H1 (cell line): Measurements from ENCODE around the gene INPPL1. TPM values are rescaled to one million over a fixed set of nuclear protein-coding genes. Genes with fewer than 3 reads are reported as not detected.

ENCODE experiments used
- CTCF ChIA-PET: fragments of 300-600 bp; sonication (Branson Sonifier 250); formaldehyde crosslinking; loops from one replicate; lab custom pipeline; 2021; ENCODE audit not compliant: partially characterized antibody; lab: Charles Lee
- POLR2A ChIA-PET: fragments of 300-600 bp; sonication (Branson Sonifier 250); formaldehyde crosslinking; loops from one replicate; lab custom pipeline; 2021; ENCODE audit warnings: inconsistent platforms; ENCODE audit not compliant: partially characterized antibody; lab: Charles Lee
- DNase-seq, 2 experiments: peaks; one replicate each; pipeline versions ENCODE4 v3.0.0 to v3.0.0-alpha.2; 2010 to 2022; ENCODE audit warnings: low spot score in 2 of 2, low read depth in 1 of 2, mixed read lengths in 1 of 2
- FAIRE-seq: peaks from 2 replicates; lab custom pipeline; 2011; peaks lifted over from hg19 to GRCh38; lab: Jason Lieb, UNC
- H2AFZ ChIP-seq: 2 replicates; pipeline ENCODE4 v1.8.1; 2012; ENCODE audit warnings: low read length, inconsistent platforms
- H2AK5ac ChIP-seq: 2 replicates; pipeline ENCODE4 v1.6.1; 2013; ENCODE audit warnings: low read depth, low read length
- H2BK120ac ChIP-seq: replicated peaks from 2 replicates; pipeline ENCODE3; 2013; ENCODE audit warnings: low read depth, low read length, inconsistent platforms
- H2BK12ac ChIP-seq: 2 replicates; pipeline ENCODE4 v1.6.1; 2013; ENCODE audit warnings: low read depth, low read length
- H2BK15ac ChIP-seq: 2 replicates; pipeline ENCODE4 v1.6.1; 2013; ENCODE audit warnings: low read length
- H2BK20ac ChIP-seq: 2 replicates; pipeline ENCODE4 v1.6.1; 2013; ENCODE audit warnings: low read length
- H2BK5ac ChIP-seq: 2 replicates; pipeline ENCODE4 v1.6.1; 2013; ENCODE audit warnings: low read depth, low read length
- H3K14ac ChIP-seq: 2 replicates; pipeline ENCODE4 v1.6.1; 2013; ENCODE audit warnings: inconsistent platforms; ENCODE audit not compliant: insufficient read length
- H3K18ac ChIP-seq: 2 replicates; pipeline ENCODE4 v1.6.1; 2013; ENCODE audit warnings: low read length; ENCODE audit errors: extremely low read depth
- H3K23ac ChIP-seq: 2 replicates; pipeline ENCODE4 v1.6.1; 2013; ENCODE audit warnings: inconsistent platforms; ENCODE audit not compliant: insufficient read length
- H3K23me2 ChIP-seq: 2 replicates; pipeline ENCODE4 v1.6.1; 2013; ENCODE audit warnings: low read depth, low read length
- H3K27ac ChIP-seq: 2 replicates; pipeline ENCODE4 v1.6.1; 2011; ENCODE audit warnings: low read depth, low read length, inconsistent platforms
- H3K27me3 ChIP-seq, 4 experiments: replicated peaks in 1 of 4; 1 replicate in 1 of 4; 2 replicates in 3 of 4; pipeline versions ENCODE4 v1.6.1 to v1.8.1; 2011 to 2013; ENCODE audit warnings: low read length in 3 of 4, mild to moderate bottlenecking in 3 of 4, inconsistent platforms in 2 of 4, mixed read lengths in 2 of 4, moderate library complexity in 1 of 4; ENCODE audit not compliant: control insufficient read depth in 3 of 4, insufficient read depth in 3 of 4; ENCODE audit errors: extremely low read depth in 1 of 4
- H3K36me3 ChIP-seq, 4 experiments: 2 replicates each; pipeline versions ENCODE4 v1.6.1 to v1.8.1; 2011 to 2013; ENCODE audit warnings: mild to moderate bottlenecking in 4 of 4, low read length in 3 of 4, moderate library complexity in 2 of 4, control low read depth in 1 of 4, inconsistent platforms in 1 of 4; ENCODE audit not compliant: insufficient read depth in 4 of 4, control insufficient read depth in 2 of 4
- H3K4ac ChIP-seq: replicated peaks from 2 replicates; pipeline ENCODE3; 2013; ENCODE audit warnings: low read length, low read depth, mixed read lengths, inconsistent platforms; ENCODE audit not compliant: insufficient read length
- H3K4me1 ChIP-seq, 4 experiments: replicated peaks in 1 of 4; 1 replicate in 1 of 4; 2 replicates in 3 of 4; pipeline versions ENCODE4 v1.6.1 to v1.8.1; 2011 to 2013; ENCODE audit warnings: low read length in 3 of 4, inconsistent platforms in 2 of 4, mixed read lengths in 1 of 4; ENCODE audit not compliant: insufficient read depth in 4 of 4, control insufficient read depth in 3 of 4
- H3K4me2 ChIP-seq, 2 experiments: 2 replicates each; pipeline versions ENCODE4 v1.6.1 to v1.8.1; 2011 to 2013; ENCODE audit warnings: low read depth in 2 of 2, low read length in 2 of 2, control low read depth in 1 of 2, inconsistent platforms in 1 of 2, mild to moderate bottlenecking in 1 of 2; ENCODE audit not compliant: insufficient read depth in 1 of 2
- H3K4me3 ChIP-seq, 4 experiments: fragments of 200-600, 300-600 bp in 1 of 4; sonication (generic), shearing (Covaris generic), sonication (Bioruptor Twin) in 1 of 4; 2 replicates each; pipeline versions ENCODE4 v1.5.1 to v1.8.1; 2011 to 2016; ENCODE audit warnings: low read length in 4 of 4, low read depth in 3 of 4, control low read depth in 2 of 4, inconsistent platforms in 2 of 4, mild to moderate bottlenecking in 2 of 4, mixed read lengths in 1 of 4, moderate library complexity in 1 of 4; ENCODE audit not compliant: insufficient read depth in 2 of 4; ENCODE audit errors: extremely low read depth in 1 of 4
- H3K56ac ChIP-seq: replicated peaks from 2 replicates; pipeline ENCODE3; 2013; ENCODE audit warnings: low read depth, mild to moderate bottlenecking, mixed read lengths, low read length, inconsistent platforms; ENCODE audit not compliant: insufficient read length
- H3K79me1 ChIP-seq: 2 replicates; pipeline ENCODE4 v1.6.1; 2013; ENCODE audit warnings: low read depth, low read length, control low read depth
- H3K79me2 ChIP-seq, 2 experiments: 2 replicates each; pipeline versions ENCODE4 v1.6.1 to v1.8.1; 2012 to 2013; ENCODE audit warnings: low read length in 2 of 2, mild to moderate bottlenecking in 2 of 2, inconsistent platforms in 1 of 2; ENCODE audit not compliant: insufficient read depth in 2 of 2, control insufficient read depth in 1 of 2
- H3K9ac ChIP-seq, 4 experiments: replicated peaks in 1 of 4; 1 replicate in 1 of 4; 2 replicates in 3 of 4; pipeline versions ENCODE4 v1.6.1 to v1.8.1; 2011 to 2013; ENCODE audit warnings: low read depth in 3 of 4, low read length in 3 of 4, control low read depth in 2 of 4, mild to moderate bottlenecking in 2 of 4, moderate library complexity in 2 of 4, inconsistent platforms in 1 of 4; ENCODE audit errors: extremely low read depth in 1 of 4
- H3K9me3 ChIP-seq, 2 experiments: 2 replicates each; pipeline versions ENCODE4 v1.6.1 to v1.8.1; 2012 to 2013; ENCODE audit warnings: mild to moderate bottlenecking in 2 of 2, moderate library complexity in 2 of 2, control low read depth in 1 of 2, inconsistent platforms in 1 of 2, low read depth in 1 of 2, low read length in 1 of 2, mixed read lengths in 1 of 2; ENCODE audit not compliant: insufficient read depth in 2 of 2
- H4K20me1 ChIP-seq, 2 experiments: replicated peaks in 1 of 2; 2 replicates each; pipeline versions ENCODE3 to v1.8.1; 2011 to 2013; ENCODE audit warnings: inconsistent platforms in 2 of 2, low read length in 2 of 2, mild to moderate bottlenecking in 1 of 2; ENCODE audit not compliant: insufficient read depth in 2 of 2, control insufficient read depth in 1 of 2
- H4K5ac ChIP-seq: 2 replicates; pipeline ENCODE4 v1.6.1; 2013; ENCODE audit warnings: low read length, low read depth, mixed read lengths, inconsistent platforms; ENCODE audit not compliant: insufficient read length
- H4K8ac ChIP-seq: 2 replicates; pipeline ENCODE4 v1.8.0; 2013; ENCODE audit warnings: mild to moderate bottlenecking, moderate library complexity, low read length, inconsistent platforms; ENCODE audit not compliant: insufficient read depth; ENCODE audit errors: extremely low read depth
- H4K91ac ChIP-seq: replicated peaks from 2 replicates; pipeline ENCODE3; 2013; ENCODE audit warnings: low read length, mixed read lengths, inconsistent platforms; ENCODE audit not compliant: insufficient read length
- WGBS, 2 experiments: shearing (Covaris generic) in 1 of 2; methylation state at CpG; one replicate each; pipeline versions ENCODE4 v1.1.6 to v1.1.7; 2013 to 2015; ENCODE audit warnings: low lambda C conversion rate in 2 of 2, mixed read lengths in 2 of 2, inconsistent platforms in 1 of 2, low coverage in 1 of 2, missing lambda C conversion rate in 1 of 2; ENCODE audit not compliant: insufficient replicate concordance in 2 of 2, insufficient coverage in 1 of 2, insufficient read length in 1 of 2; ENCODE audit errors: extremely low coverage in 1 of 2, missing lambda C conversion rate in 1 of 2; 5-methylcytosine and 5-hydroxymethylcytosine counted together
- polyA plus RNA-seq, 7 experiments: library from polyadenylated mRNA; depleted of rRNA in 3 of 7; stranded (reverse) in 5 of 7; unstranded in 2 of 7; fragments of >200 nt in 5 of 7; fragments of 200-250 nt in 2 of 7; gene quantifications; 1 replicate in 5 of 7; 2 replicates in 1 of 7; 4 replicates in 1 of 7; pipeline versions ENCODE4 v1.2.1 to v1.2.3, GENCODE V29; 2011 to 2013; ENCODE audit warnings: missing spikeins in 2 of 7, mixed read lengths in 2 of 7
- total RNA-seq: library from RNA; stranded (reverse); fragmentation: NEBNext Ultra II Directional; extraction: Animal tissue kit (Norgen Biotek cat#: 25700); gene quantifications from 2 replicates; pipeline ENCODE4 v1.2.1, GENCODE V29; 2021

Gene INPPL1
- total and polyA plus RNA-seq, 2 of the 8 experiments (the other 6 are each of a cell fraction or from before 2014, with no cell fraction given) = 54.5 to 79.5 TPM

GRCh38 chr11:72242141-72242540 lies 17.6 kb downstream of the INPPL1 start:
- no peaks in the 10 kb centered on the region for H3K79me2 ChIP-seq
- no peak overlapping the region for H3K23ac ChIP-seq
- H2AFZ ChIP-seq = no peak overlapping the region
- H3K18ac ChIP-seq = no peak overlapping the region
- H2BK120ac ChIP-seq = no peak overlapping the region
- peaks cover 20% of the 10 kb centered on the region; the same call in 1 of the 2 replicates for H3K23me2 ChIP-seq
- no peak overlapping the region for H2BK12ac ChIP-seq
- H3K4me2 ChIP-seq = no peak overlapping the region; a peak in 1 of 4 replicates
- H3K27me3 ChIP-seq = peaks cover 70 to 86% (median 83%) of the 10 kb centered on the region in 4 experiments
- ChIA-PET POLR2A (no interaction called here), CTCF (interaction anchor here (0.6 to 10.0 kb wide), 4 partner anchors 37 to 189 kb away, joined by 3 to 101 read pairs (median 3); partner anchors contain the start of gene CLPB)
- no peak overlapping the region for H4K8ac ChIP-seq
- H3K79me1 ChIP-seq = no peaks in the 10 kb centered on the region
- H3K4ac ChIP-seq = no peak overlapping the region
- H2BK20ac ChIP-seq = no peak overlapping the region
- H3K27ac ChIP-seq = no peak overlapping the region
- no peak overlapping the region for H3K14ac ChIP-seq
- FAIRE-seq (no peak), DNase-seq (no peak)
- no peak overlapping the region for H4K5ac ChIP-seq
- H4K91ac ChIP-seq = no peak overlapping the region
- peaks cover 5 to 40% (median 24%) of the 10 kb centered on the region in 4 experiments for H3K4me1 ChIP-seq
- H3K9ac ChIP-seq = no peak overlapping the region
- no peak overlapping the region for H2BK5ac ChIP-seq
- H3K9me3 ChIP-seq = no peaks in the 10 kb centered on the region; a peak in 1 of 4 replicates
- WGBS, 2 experiments = 93% methylated on average over 2 of the region's 2 CpGs; no CpG with 5 or more reads in 1 of the 2 experiments
- H3K4me3 ChIP-seq = no peak overlapping the region
- peaks cover 2 to 8% (median 4%) of the 10 kb centered on the region in 4 experiments; a peak in 3 of 8 replicates for H3K36me3 ChIP-seq
- H2AK5ac ChIP-seq = no peak overlapping the region
- H4K20me1 ChIP-seq = peaks cover 6 to 11% of the 10 kb centered on the region in 2 experiments
- no peak overlapping the region for H2BK15ac ChIP-seq
- no peak overlapping the region for H3K56ac ChIP-seq
